GM18499 (cell line): ENCODE measurements around the gene ESPL1.
"Not testable (repeated sequence)": the region's sequence is repeated elsewhere in the genome, so short reads cannot be mapped to it uniquely, and the experiment has no call there.

Experiments used
- ATAC-seq: cut with Tn5 transposase; IDR thresholded peaks from one replicate; pipeline ENCODE4 v1.9.1; 2021; ENCODE audit warnings: moderate number of reproducible peaks; ENCODE audit not compliant: insufficient read depth, unreplicated experiment

Gene ESPL1

GRCh38 chr12:53295070-53295890 lies 27.2 kb downstream of the ESPL1 start, which contains the start of gene PFDN5:
Gene PFDN5 (plus strand): TSS chr12:53295542. CDS start chr12:53295568, 26 bp downstream.
- ATAC-seq: peak; percentile 53

GRCh38 chr12:53295891-53296219 lies 27.8 kb downstream of the ESPL1 start:
- ATAC-seq: no peak

GRCh38 chr12:53297106-53297505 lies 29.0 kb downstream of the ESPL1 start:
- not testable (repeated sequence) for ATAC-seq

- no peak for ATAC-seq
Measured at GRCh38 chr12:53298164-53298563, 30.1 kb downstream of the ESPL1 start.

- ATAC-seq: peak; percentile 11
Measured at GRCh38 chr12:53299101-53299453, 31.0 kb downstream of the ESPL1 start.

GRCh38 chr12:53299454-53300180 lies 31.5 kb downstream of the ESPL1 start, which contains the start of gene MYG1:
Gene MYG1 (plus strand): TSS chr12:53299695. CDS start chr12:53299738, 43 bp downstream.
- ATAC-seq: peak; percentile 42

- no peak for ATAC-seq
Measured at GRCh38 chr12:53300187-53300586, 32.1 kb downstream of the ESPL1 start.

GRCh38 chr12:53302903-53303302 lies 34.8 kb downstream of the ESPL1 start:
- ATAC-seq: no peak

- ATAC-seq: no peak
Measured at GRCh38 chr12:53306826-53307225, 38.7 kb downstream of the ESPL1 start.

GRCh38 chr12:53308276-53308675 lies 40.2 kb downstream of the ESPL1 start:
- ATAC-seq: no peak

- ATAC-seq: no peak
Measured at GRCh38 chr12:53313996-53314395, 45.9 kb downstream of the ESPL1 start.

GRCh38 chr12:53320352-53321195 lies 52.5 kb downstream of the ESPL1 start:
- no peak for ATAC-seq

- no peak for ATAC-seq
Measured at GRCh38 chr12:53324113-53324778, 56.1 kb downstream of the ESPL1 start.

- no peak for ATAC-seq
Measured at GRCh38 chr12:53324779-53325510, 56.8 kb downstream of the ESPL1 start.

GRCh38 chr12:53325511-53326061 lies 57.5 kb downstream of the ESPL1 start:
- ATAC-seq: no peak

- no peak for ATAC-seq
Measured at GRCh38 chr12:53326460-53327185, 58.5 kb downstream of the ESPL1 start.

- no peak for ATAC-seq
Measured at GRCh38 chr12:53327435-53328042, 59.4 kb downstream of the ESPL1 start.

- ATAC-seq: no peak
Measured at GRCh38 chr12:53328043-53328435, 59.9 kb downstream of the ESPL1 start.
